ENCODE results near the gene ZNF175. TPM values are rescaled to one million over a fixed set of nuclear protein-coding genes. Genes with fewer than 3 reads are reported as not detected.

The ZNF175 gene
- total RNA-seq, 1 donor: 7.6 TPM

DNA sequence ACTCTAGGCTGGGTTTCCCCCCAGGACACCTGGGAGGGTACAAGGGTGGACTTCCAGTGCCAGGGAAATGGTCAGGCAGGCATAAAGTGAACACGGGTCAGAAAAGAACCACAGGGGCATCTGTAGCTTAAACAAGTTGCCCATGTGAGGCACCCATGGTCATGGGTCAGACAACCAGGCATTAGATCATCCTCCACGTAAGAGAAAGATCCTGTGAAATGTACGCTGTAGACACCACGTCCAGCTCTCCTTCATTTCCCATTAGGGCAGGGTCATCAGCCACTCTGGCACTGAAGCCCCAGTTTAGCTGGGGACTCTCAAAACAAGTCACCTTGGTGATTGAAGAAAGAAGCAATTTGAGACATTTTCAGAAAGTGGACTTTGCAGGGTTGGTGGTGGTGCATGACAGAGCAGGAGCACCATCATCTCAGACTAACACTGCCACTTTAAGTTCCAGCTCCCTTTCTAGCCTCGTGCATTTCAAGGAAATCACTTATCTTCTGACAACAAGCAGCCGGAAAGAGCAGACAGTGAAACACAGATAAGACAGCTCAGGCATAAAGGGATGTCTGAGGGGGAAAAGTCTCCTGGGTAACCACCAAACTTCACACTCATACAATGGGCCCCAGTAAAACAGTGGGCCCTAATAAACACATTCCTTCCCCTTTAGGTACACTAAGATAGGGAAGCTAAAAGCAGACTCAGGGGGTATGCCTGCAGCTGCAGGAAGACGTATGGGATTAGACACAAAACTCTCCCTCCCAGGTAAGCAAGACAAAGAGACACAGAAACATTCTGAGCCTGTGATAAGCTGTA lies 23.5 kb upstream of the ZNF175 start:
- Histone ChIP-seq H3K9me3 (ENCODE audit: low read depth, low read length) (no peaks in the 10 kb centered on the region), H3K4me3 (ENCODE audit: insufficient read depth, low read length) (no peak overlapping the region), H4K20me1 (ENCODE audit: insufficient read depth, low read length) (no peaks in the 10 kb centered on the region), H3K27me3 (ENCODE audit: insufficient read depth, low read length) (no peaks in the 10 kb centered on the region), H3K27ac (ENCODE audit: low read depth, low read length) (peak overlapping the region; percentile 81), H3K79me2 (ENCODE audit: insufficient read depth, low read length) (no peaks in the 10 kb centered on the region), H3K4me2 (ENCODE audit: insufficient read depth, low read length) (peak overlapping the region; percentile 38), H3K4me1 (ENCODE audit: insufficient read depth, low read length) (peaks cover 21% of the 10 kb centered on the region), H3K36me3 (ENCODE audit: insufficient read depth, low read length) (no peaks in the 10 kb centered on the region), H2AFZ (ENCODE audit: low read length) (no peak overlapping the region)
- peak; percentile 32 for DNase-seq (ENCODE audit: insufficient read length, low spot score, missing footprints)
- TF ChIP-seq, protein P1, sequence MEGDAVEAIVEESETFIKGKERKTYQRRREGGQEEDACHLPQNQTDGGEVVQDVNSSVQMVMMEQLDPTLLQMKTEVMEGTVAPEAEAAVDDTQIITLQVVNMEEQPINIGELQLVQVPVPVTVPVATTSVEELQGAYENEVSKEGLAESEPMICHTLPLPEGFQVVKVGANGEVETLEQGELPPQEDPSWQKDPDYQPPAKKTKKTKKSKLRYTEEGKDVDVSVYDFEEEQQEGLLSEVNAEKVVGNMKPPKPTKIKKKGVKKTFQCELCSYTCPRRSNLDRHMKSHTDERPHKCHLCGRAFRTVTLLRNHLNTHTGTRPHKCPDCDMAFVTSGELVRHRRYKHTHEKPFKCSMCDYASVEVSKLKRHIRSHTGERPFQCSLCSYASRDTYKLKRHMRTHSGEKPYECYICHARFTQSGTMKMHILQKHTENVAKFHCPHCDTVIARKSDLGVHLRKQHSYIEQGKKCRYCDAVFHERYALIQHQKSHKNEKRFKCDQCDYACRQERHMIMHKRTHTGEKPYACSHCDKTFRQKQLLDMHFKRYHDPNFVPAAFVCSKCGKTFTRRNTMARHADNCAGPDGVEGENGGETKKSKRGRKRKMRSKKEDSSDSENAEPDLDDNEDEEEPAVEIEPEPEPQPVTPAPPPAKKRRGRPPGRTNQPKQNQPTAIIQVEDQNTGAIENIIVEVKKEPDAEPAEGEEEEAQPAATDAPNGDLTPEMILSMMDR (IDR thresholded peaks at IDR 0.05; ENCODE audit: extremely low read depth, low read depth, low read length): no peak

DNA sequence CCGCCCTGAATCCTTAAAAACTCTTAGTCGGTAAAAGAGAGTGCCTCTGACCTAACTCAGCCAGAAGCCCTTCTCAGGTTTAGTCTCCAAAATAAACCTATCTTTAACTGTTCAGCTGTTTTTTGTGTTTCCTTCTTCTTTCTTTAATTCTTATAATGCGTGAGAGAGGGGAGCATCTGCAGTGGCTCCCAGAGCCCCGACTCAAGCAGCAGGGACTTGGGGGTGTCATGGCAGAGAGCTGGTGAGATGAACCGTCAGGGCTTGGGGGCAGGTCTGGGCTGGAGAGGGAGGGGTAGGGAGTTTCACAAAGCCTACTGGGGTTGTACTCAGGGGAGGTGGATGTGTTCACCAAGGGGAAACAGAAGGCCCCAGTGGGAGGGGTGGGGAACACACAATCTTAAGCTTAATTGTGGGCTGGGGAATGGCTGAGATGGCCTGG lies 22.9 kb upstream of the ZNF175 start:
- no peak overlapping the region for H3K4me2 ChIP-seq (ENCODE audit: insufficient read depth, low read length)

DNA sequence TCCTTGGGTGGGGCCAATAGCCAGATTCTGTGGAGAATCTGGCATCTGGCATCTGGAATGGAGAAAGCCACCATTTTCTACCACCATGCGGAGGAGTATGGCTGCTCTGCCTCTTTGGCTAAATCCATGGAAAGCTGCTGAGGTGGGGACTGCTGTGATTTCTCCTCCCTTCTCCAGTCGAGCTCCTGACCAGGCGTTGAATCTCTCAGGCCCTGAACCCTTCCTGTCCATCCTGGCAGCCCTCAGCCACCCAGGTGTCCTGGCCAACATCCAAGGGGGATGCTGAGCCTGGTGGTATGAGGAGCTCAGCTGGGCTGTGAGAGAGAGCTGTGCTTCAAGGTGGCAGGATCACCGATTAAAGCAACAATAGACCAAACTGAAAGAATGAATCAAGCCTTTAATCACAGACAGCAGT lies 22.2 kb upstream of the ZNF175 start:
- no peaks in the 10 kb centered on the region for H3K36me3 ChIP-seq (ENCODE audit: insufficient read depth, low read length)
- H3K27ac ChIP-seq (ENCODE audit: low read depth, low read length): no peak overlapping the region
- no peaks in the 10 kb centered on the region for H3K79me2 ChIP-seq (ENCODE audit: insufficient read depth, low read length)
- no peak overlapping the region for H2AFZ ChIP-seq (ENCODE audit: low read length)
- H3K4me1 ChIP-seq (ENCODE audit: insufficient read depth, low read length): peaks cover 21% of the 10 kb centered on the region
- H3K9me3 ChIP-seq (ENCODE audit: low read depth, low read length): no peaks in the 10 kb centered on the region
- DNase-seq (ENCODE audit: insufficient read length, low spot score, missing footprints): no peak
- H3K4me2 ChIP-seq (ENCODE audit: insufficient read depth, low read length): no peak overlapping the region
- H3K4me3 ChIP-seq (ENCODE audit: insufficient read depth, low read length): no peak overlapping the region
- no peaks in the 10 kb centered on the region for H3K27me3 ChIP-seq (ENCODE audit: insufficient read depth, low read length)
- H4K20me1 ChIP-seq (ENCODE audit: insufficient read depth, low read length): no peaks in the 10 kb centered on the region
- TF ChIP-seq, protein P1 (IDR thresholded peaks at IDR 0.05; ENCODE audit: extremely low read depth, low read depth, low read length): no peak

More for the DNA sequence above, 22.9 kb upstream of the ZNF175 start:
- peak overlapping the region; percentile 81 for H3K27ac ChIP-seq (ENCODE audit: low read depth, low read length)
- DNase-seq (ENCODE audit: insufficient read length, low spot score, missing footprints): no peak
- no peak overlapping the region for H3K4me3 ChIP-seq (ENCODE audit: insufficient read depth, low read length)
- H2AFZ ChIP-seq (ENCODE audit: low read length): no peak overlapping the region
- H3K27me3 ChIP-seq (ENCODE audit: insufficient read depth, low read length): no peaks in the 10 kb centered on the region
- no peaks in the 10 kb centered on the region for H3K36me3 ChIP-seq (ENCODE audit: insufficient read depth, low read length)
- no peaks in the 10 kb centered on the region for H3K9me3 ChIP-seq (ENCODE audit: low read depth, low read length)
- TF ChIP-seq, protein P1 (IDR thresholded peaks at IDR 0.05; ENCODE audit: extremely low read depth, low read depth, low read length): no peak
- peaks cover 21% of the 10 kb centered on the region for H3K4me1 ChIP-seq (ENCODE audit: insufficient read depth, low read length)
- H4K20me1 ChIP-seq (ENCODE audit: insufficient read depth, low read length): no peaks in the 10 kb centered on the region
- no peaks in the 10 kb centered on the region for H3K79me2 ChIP-seq (ENCODE audit: insufficient read depth, low read length)

DNA sequence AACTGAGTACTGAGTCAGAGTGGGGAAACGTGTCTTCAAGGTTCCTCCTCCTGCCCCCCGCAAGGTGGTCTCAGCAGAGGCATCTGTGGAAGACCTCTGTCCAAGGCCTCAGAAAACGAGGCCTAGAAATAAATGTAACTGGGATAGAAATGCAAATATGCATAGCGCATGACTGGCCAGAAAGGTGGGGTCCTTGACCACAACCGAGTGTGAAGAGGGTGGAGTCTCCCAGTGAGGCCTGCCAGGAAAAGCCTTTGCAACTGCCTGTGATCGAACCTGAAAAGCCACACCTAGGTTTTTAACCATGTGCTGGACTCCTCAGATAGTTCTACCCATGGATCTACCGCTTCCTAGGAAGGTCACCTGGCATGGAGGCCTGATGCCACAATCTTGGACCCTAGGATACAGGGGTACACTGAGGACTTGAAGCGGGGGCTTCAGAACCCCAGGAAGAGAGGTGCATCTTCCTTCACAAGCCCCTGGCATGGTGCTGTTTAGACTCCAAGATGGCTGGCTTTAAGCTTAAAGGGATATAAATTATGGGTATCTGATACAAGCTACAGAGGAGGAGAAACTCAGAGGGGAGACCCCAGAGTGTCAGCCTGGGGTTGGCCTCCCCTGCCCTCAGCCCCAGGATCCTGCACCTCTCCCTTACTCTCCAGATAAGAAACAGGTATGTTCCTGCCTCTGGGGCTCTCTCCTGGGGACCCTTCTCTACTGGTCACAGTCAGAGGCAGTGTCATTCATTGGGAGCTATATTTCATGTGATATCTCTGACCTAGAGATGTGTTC lies 21.4 kb upstream of the ZNF175 start:
- Histone ChIP-seq H3K9me3 (ENCODE audit: low read depth, low read length) (no peaks in the 10 kb centered on the region), H3K27ac (ENCODE audit: low read depth, low read length) (no peak overlapping the region), H2AFZ (ENCODE audit: low read length) (no peak overlapping the region), H3K4me3 (ENCODE audit: insufficient read depth, low read length) (no peak overlapping the region), H3K27me3 (ENCODE audit: insufficient read depth, low read length) (no peaks in the 10 kb centered on the region), H3K4me1 (ENCODE audit: insufficient read depth, low read length) (peaks cover 21% of the 10 kb centered on the region), H4K20me1 (ENCODE audit: insufficient read depth, low read length) (no peaks in the 10 kb centered on the region), H3K79me2 (ENCODE audit: insufficient read depth, low read length) (no peaks in the 10 kb centered on the region), H3K4me2 (ENCODE audit: insufficient read depth, low read length) (no peak overlapping the region), H3K36me3 (ENCODE audit: insufficient read depth, low read length) (no peaks in the 10 kb centered on the region)
- TF ChIP-seq, protein P1 (IDR thresholded peaks at IDR 0.05; ENCODE audit: extremely low read depth, low read depth, low read length): no peak
- peak; percentile 30 for DNase-seq (ENCODE audit: insufficient read length, low spot score, missing footprints)

All from osteoblast (primary cell).